ENCODE data around the gene GDF11.

GDF11 gene

GRCh38 chr12:55742719-55743405 lies at the start of gene GDF11:
TSS of gene GDF11 (plus strand) at chr12:55743122. CDS start at chr12:55743317, 195 bp downstream.
- DNase-seq (ENCODE audit: low spot score) = peak; percentile 73

GRCh38 chr12:55693323-55694187 lies 49.4 kb upstream of the GDF11 start:
- no peak for DNase-seq (ENCODE audit: low spot score)

- DNase-seq (ENCODE audit: low spot score) = no peak
These were observed 48.8 kb upstream of the GDF11 start for GRCh38 chr12:55694188-55694515.

GRCh38 chr12:55694651-55695050 lies 48.3 kb upstream of the GDF11 start:
- no peak for DNase-seq (ENCODE audit: low spot score)

- DNase-seq (ENCODE audit: low spot score) = no peak
These were observed 47.6 kb upstream of the GDF11 start for GRCh38 chr12:55695349-55695748.

- DNase-seq (ENCODE audit: low spot score) = no peak
These were observed 46.8 kb upstream of the GDF11 start for GRCh38 chr12:55696141-55696540.

GRCh38 chr12:55696796-55697462 lies 46.0 kb upstream of the GDF11 start:
- no peak for DNase-seq (ENCODE audit: low spot score)

GRCh38 chr12:55697686-55698085 lies 45.2 kb upstream of the GDF11 start:
- DNase-seq (ENCODE audit: low spot score) = no peak

- no peak for DNase-seq (ENCODE audit: low spot score)
These were observed 44.5 kb upstream of the GDF11 start for GRCh38 chr12:55698241-55698955.

- no peak for DNase-seq (ENCODE audit: low spot score)
These were observed 44.0 kb upstream of the GDF11 start for GRCh38 chr12:55698965-55699364.

GRCh38 chr12:55699471-55700055 lies 43.4 kb upstream of the GDF11 start:
- DNase-seq (ENCODE audit: low spot score) = no peak

GRCh38 chr12:55700255-55701018 lies 42.5 kb upstream of the GDF11 start:
- DNase-seq (ENCODE audit: low spot score) = no peak

- no peak for DNase-seq (ENCODE audit: low spot score)
These were observed 40.1 kb upstream of the GDF11 start for GRCh38 chr12:55702861-55703260.

GRCh38 chr12:55703288-55703687 lies 39.6 kb upstream of the GDF11 start:
- DNase-seq (ENCODE audit: low spot score) = no peak

GRCh38 chr12:55703901-55704761 lies 38.8 kb upstream of the GDF11 start:
- no peak for DNase-seq (ENCODE audit: low spot score)

GRCh38 chr12:55704824-55705718 lies 37.9 kb upstream of the GDF11 start:
- no peak for DNase-seq (ENCODE audit: low spot score)

- DNase-seq (ENCODE audit: low spot score) = no peak
These were observed 37.0 kb upstream of the GDF11 start for GRCh38 chr12:55705782-55706402.

- no peak for DNase-seq (ENCODE audit: low spot score)
These were observed 36.2 kb upstream of the GDF11 start for GRCh38 chr12:55706568-55707218.
